ENCODE data around the gene MSN.

GRCh38 chrX:65720381-65720964 lies 53.0 kb downstream of the MSN start:
- TF ChIP-seq CTCF (IDR thresholded peaks at IDR 0.05 in 4 of 5, conservative IDR thresholded peaks at IDR 0.05 in 1 of 5) (no peak), POLR2A (IDR thresholded peaks at IDR 0.05) (no peak)

All from gastrocnemius medialis (tissue), 4 donors.